ENCODE measurements around the gene AASS. TPM values are rescaled to one million over a fixed set of nuclear protein-coding genes. Genes with fewer than 3 reads are reported as not detected.

The AASS gene
- total RNA-seq, 4 donors from 2014 or later, result 5.5 to 42.7 (median 20.1) TPM

DNA sequence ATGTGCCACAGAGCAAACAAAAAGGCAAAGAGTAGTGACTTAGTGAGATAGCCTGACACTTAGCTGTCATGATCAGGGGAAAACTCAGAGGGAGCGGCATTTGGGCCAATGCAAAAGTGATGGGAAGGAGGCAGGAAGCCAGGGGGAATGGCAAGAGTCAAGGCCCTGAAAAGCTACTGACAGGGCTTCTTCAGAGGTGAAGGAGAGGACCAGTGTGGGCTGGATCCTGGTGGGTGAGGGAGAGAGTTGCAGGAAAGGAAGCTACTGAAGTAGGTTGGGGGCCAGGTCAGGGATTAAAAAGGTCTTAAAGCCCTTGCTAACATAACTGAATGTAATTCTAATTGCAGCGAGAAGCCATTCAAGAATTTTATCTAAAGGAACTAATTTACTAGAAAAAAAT, 117.0 kb downstream of the AASS start:
- WGBS, 2 donors, result 85 to 86% methylated on average over 2 of the region's 2 CpGs
- no peak overlapping the region for H3K27ac ChIP-seq
- intact Hi-C loops (cut with DNase I), result no loop called here
- H3K4me1 ChIP-seq, result no peaks in the 10 kb centered on the region
- no peaks in the 10 kb centered on the region for H3K27me3 ChIP-seq
- no peak for DNase-seq
- no peak overlapping the region for H3K4me3 ChIP-seq
- H3K9me3 ChIP-seq, result no peaks in the 10 kb centered on the region
- H3K36me3 ChIP-seq, result no peaks in the 10 kb centered on the region
- no peak for TF ChIP-seq POLR2A (IDR thresholded peaks at IDR 0.05)
- TF ChIP-seq, protein P1, sequence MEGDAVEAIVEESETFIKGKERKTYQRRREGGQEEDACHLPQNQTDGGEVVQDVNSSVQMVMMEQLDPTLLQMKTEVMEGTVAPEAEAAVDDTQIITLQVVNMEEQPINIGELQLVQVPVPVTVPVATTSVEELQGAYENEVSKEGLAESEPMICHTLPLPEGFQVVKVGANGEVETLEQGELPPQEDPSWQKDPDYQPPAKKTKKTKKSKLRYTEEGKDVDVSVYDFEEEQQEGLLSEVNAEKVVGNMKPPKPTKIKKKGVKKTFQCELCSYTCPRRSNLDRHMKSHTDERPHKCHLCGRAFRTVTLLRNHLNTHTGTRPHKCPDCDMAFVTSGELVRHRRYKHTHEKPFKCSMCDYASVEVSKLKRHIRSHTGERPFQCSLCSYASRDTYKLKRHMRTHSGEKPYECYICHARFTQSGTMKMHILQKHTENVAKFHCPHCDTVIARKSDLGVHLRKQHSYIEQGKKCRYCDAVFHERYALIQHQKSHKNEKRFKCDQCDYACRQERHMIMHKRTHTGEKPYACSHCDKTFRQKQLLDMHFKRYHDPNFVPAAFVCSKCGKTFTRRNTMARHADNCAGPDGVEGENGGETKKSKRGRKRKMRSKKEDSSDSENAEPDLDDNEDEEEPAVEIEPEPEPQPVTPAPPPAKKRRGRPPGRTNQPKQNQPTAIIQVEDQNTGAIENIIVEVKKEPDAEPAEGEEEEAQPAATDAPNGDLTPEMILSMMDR (IDR thresholded peaks at IDR 0.05), result no peak

Small RNA genes within 50 kb of the gene (small RNA-seq; reads per million reads assigned to genes)
- gene RNU7-154P, result 0 reads per million in 4 donors

Other genes starting within 250 kb of the AASS start
- gene FEZF1, start 160.5 kb upstream of the AASS start, total RNA-seq, result not detected